Right hindlimb (tissue), 1 donor: ENCODE data around the gene PRKG1.

Experiments
- DNase-seq: peaks from one replicate; pipeline ENCODE4 v3.0.0-alpha.2; 2018

PRKG1 gene

GRCh38 chr10:52040486-52040885 lies 966.2 kb downstream of the PRKG1 start:
- no peak for DNase-seq

- DNase-seq, result no peak
These were observed 969.5 kb downstream of the PRKG1 start for GRCh38 chr10:52043811-52044210.

- DNase-seq, result no peak
These were observed 973.8 kb downstream of the PRKG1 start for GRCh38 chr10:52048051-52048450.

- DNase-seq, result no peak
These were observed 976.3 kb downstream of the PRKG1 start for GRCh38 chr10:52050429-52051047.

GRCh38 chr10:52053497-52053896 lies 979.2 kb downstream of the PRKG1 start:
- no peak for DNase-seq

- DNase-seq, result no peak
These were observed 982.0 kb downstream of the PRKG1 start for GRCh38 chr10:52056291-52056690.

- no peak for DNase-seq
These were observed 984.8 kb downstream of the PRKG1 start for GRCh38 chr10:52059089-52059488.

GRCh38 chr10:52063159-52063558 lies 988.9 kb downstream of the PRKG1 start:
- no peak for DNase-seq

- no peak for DNase-seq
These were observed 990.0 kb downstream of the PRKG1 start for GRCh38 chr10:52064084-52064845.

GRCh38 chr10:52066383-52066782 lies 992.1 kb downstream of the PRKG1 start:
- DNase-seq, result no peak

GRCh38 chr10:52068485-52068884 lies 994.2 kb downstream of the PRKG1 start:
- no peak for DNase-seq

- no peak for DNase-seq
These were observed 997.5 kb downstream of the PRKG1 start for GRCh38 chr10:52071814-52072213.

- DNase-seq, result no peak
These were observed 1000.3 kb downstream of the PRKG1 start for GRCh38 chr10:52074505-52075026.

GRCh38 chr10:52077814-52078213 lies 1003.5 kb downstream of the PRKG1 start:
- DNase-seq, result no peak

GRCh38 chr10:52078397-52078937 lies 1004.2 kb downstream of the PRKG1 start:
- DNase-seq, result no peak

- DNase-seq, result no peak
These were observed 1008.0 kb downstream of the PRKG1 start for GRCh38 chr10:52082307-52082706.

- no peak for DNase-seq
These were observed 1009.1 kb downstream of the PRKG1 start for GRCh38 chr10:52083422-52083821.

GRCh38 chr10:52092390-52092789 lies 1018.1 kb downstream of the PRKG1 start:
- DNase-seq, result no peak

- no peak for DNase-seq
These were observed 1023.8 kb downstream of the PRKG1 start for GRCh38 chr10:52098130-52098529.

- no peak for DNase-seq
These were observed 1024.8 kb downstream of the PRKG1 start for GRCh38 chr10:52099026-52099600.

- no peak for DNase-seq
These were observed 1025.8 kb downstream of the PRKG1 start for GRCh38 chr10:52100011-52100547.

GRCh38 chr10:52105301-52105700 lies 1031.0 kb downstream of the PRKG1 start:
- no peak for DNase-seq

GRCh38 chr10:52106011-52106410 lies 1031.7 kb downstream of the PRKG1 start:
- no peak for DNase-seq
